A549 treated with GW870086 at 1 μM for 4 hours (cell line): Measurements from ENCODE around the gene HSF2BP. TPM values are rescaled to one million over a fixed set of nuclear protein-coding genes. Genes with fewer than 3 reads are reported as not detected.

ENCODE experiments used
- total RNA-seq: library from RNA; stranded (reverse); fragments of 200-300 nt; extraction: Qiagen RNA extraction; gene quantifications from 5 replicates; pipeline ENCODE4 v1.2.3, GENCODE V29; 2022; ENCODE audit warnings: low read depth

Gene HSF2BP
- 0.79 to 1.9 TPM (median 1.7 TPM) in 5 replicates for total RNA-seq

GRCh38 chr21:43659136-43660000 is at the start of gene HSF2BP, which contains the start of gene RRP1B:
Gene HSF2BP, minus strand, starts transcription at chr21:43659488. Its CDS starts 1,392 bp downstream, at chr21:43658096.
Gene RRP1B, plus strand, starts transcription at chr21:43659560. Its CDS starts 105 bp downstream, at chr21:43659665.

Other genes with a start within 250 kb of the HSF2BP start
- gene SIK1, start 232.4 kb downstream of the HSF2BP start, total RNA-seq = 8.9 to 22.8 TPM (median 14.1 TPM) in 5 replicates
- 32.3 to 40.8 TPM (median 37.1 TPM) in 5 replicates for gene RRP1B, start 72 bp upstream of the HSF2BP start, total RNA-seq
- gene PDXK, start 59.6 kb upstream of the HSF2BP start, total RNA-seq = 210 to 366 TPM (median 342 TPM) in 5 replicates
- 81.7 to 101 TPM (median 88.1 TPM) in 5 replicates for gene CSTB, start 116.8 kb upstream of the HSF2BP start, total RNA-seq
- gene RRP1, start 130.1 kb upstream of the HSF2BP start, total RNA-seq = 29.9 to 39.4 TPM (median 36.3 TPM) in 5 replicates
- gene AGPAT3, start 205.7 kb upstream of the HSF2BP start, total RNA-seq = 18.7 to 28.1 TPM (median 23.7 TPM) in 5 replicates